SU-DHL-6 (cell line): ENCODE results near the gene NPC1.
A peak's percentile ranks its signal among the peaks of the same experiment; 100 is the strongest.

Experiments
- H2AFZ ChIP-seq: fragments of 200-600 bp; sonication (generic); 2 replicates; pipeline ENCODE4 v1.6.1; 2014; ENCODE audit warnings: low read depth, mild to moderate bottlenecking, moderate library complexity, mixed read lengths, antibody characterized with exemption, low read length; ENCODE audit not compliant: severe bottlenecking
- H3F3A ChIP-seq: fragments of 200-600 bp; shearing (Covaris generic); 2 replicates; pipeline ENCODE4 v1.6.0; 2016; ENCODE audit warnings: antibody characterized with exemption, mild to moderate bottlenecking; ENCODE audit not compliant: insufficient read depth
- H3K27ac ChIP-seq: fragments of 200-600 bp; sonication (generic); 2 replicates; pipeline ENCODE4 v1.5.1; 2016; ENCODE audit warnings: low read depth, mild to moderate bottlenecking, low read length, moderate library complexity, mixed read lengths
- H3K27me3 ChIP-seq: fragments of 200-600 bp; sonication (generic), shearing (Covaris generic); 2 replicates; pipeline ENCODE4 v1.6.0; 2014; ENCODE audit warnings: mild to moderate bottlenecking, low read length
- H3K36me3 ChIP-seq: fragments of 200-600 bp; sonication (generic); 2 replicates; pipeline ENCODE4 v1.6.1; 2014; ENCODE audit warnings: mild to moderate bottlenecking, low read length, mixed read lengths
- H3K4me2 ChIP-seq: fragments of 300-600, 200-600 bp; shearing (Covaris generic), sonication (generic); 2 replicates; pipeline ENCODE4 v1.6.0; 2014; ENCODE audit warnings: low read length, low read depth, mild to moderate bottlenecking; ENCODE audit not compliant: poor library complexity, severe bottlenecking
- H3K4me3 ChIP-seq: fragments of 200-600 bp; sonication (generic); 2 replicates; pipeline ENCODE4 v1.5.1; 2014; ENCODE audit warnings: antibody characterized with exemption, low read length, mild to moderate bottlenecking, mixed read lengths; ENCODE audit not compliant: insufficient read depth, poor library complexity, severe bottlenecking
- H3K79me2 ChIP-seq: fragments of 200-600 bp; sonication (generic); 2 replicates; pipeline ENCODE4 v1.6.1; 2014; ENCODE audit warnings: mild to moderate bottlenecking, low read length, moderate library complexity; ENCODE audit not compliant: insufficient read depth
- H3K9ac ChIP-seq: fragments of 200-600 bp; sonication (generic); 2 replicates; pipeline ENCODE4 v1.7.0; 2014; ENCODE audit warnings: mild to moderate bottlenecking, low read length
- H3K9me2 ChIP-seq: fragments of 200-600 bp; sonication (generic); replicated peaks from 2 replicates; pipeline ENCODE4 v1.6.1; 2014; ENCODE audit warnings: low read length; ENCODE audit not compliant: insufficient read depth
- H3K9me3 ChIP-seq: fragments of 200-600 bp; sonication (generic); 2 replicates; pipeline ENCODE4 v1.6.1; 2014; ENCODE audit warnings: low read length, mixed read lengths; ENCODE audit not compliant: insufficient read depth
- H4K20me1 ChIP-seq: fragments of 200-600 bp; sonication (generic); 2 replicates; pipeline ENCODE4 v1.6.1; 2014; ENCODE audit warnings: low read depth, mild to moderate bottlenecking, antibody characterized with exemption, low read length, moderate library complexity, mixed read lengths
- EZH2phosphoT487 ChIP-seq: fragments of 200-600 bp; sonication (generic), shearing (Covaris generic); conservative IDR thresholded peaks from 2 replicates; pipeline ENCODE4 v1.6.1; 2018; ENCODE audit warnings: mild to moderate bottlenecking, antibody characterized with exemption, low read length, moderate library complexity, mixed read lengths
- TF ChIP-seq, protein P1 (sequence below): fragments of 200-600 bp; sonication (generic); IDR thresholded peaks from one replicate; pipeline ENCODE4 v1.5.1; 2017; ENCODE audit warnings: antibody characterized with exemption, mild to moderate bottlenecking, low read length, moderate library complexity; ENCODE audit not compliant: insufficient read depth, poor library complexity, severe bottlenecking

Gene NPC1

GRCh38 chr18:23501626-23502025 is 84.7 kb downstream of the NPC1 start:
- peaks cover 30% of the 10 kb centered on the region for H3F3A ChIP-seq

DNA sequence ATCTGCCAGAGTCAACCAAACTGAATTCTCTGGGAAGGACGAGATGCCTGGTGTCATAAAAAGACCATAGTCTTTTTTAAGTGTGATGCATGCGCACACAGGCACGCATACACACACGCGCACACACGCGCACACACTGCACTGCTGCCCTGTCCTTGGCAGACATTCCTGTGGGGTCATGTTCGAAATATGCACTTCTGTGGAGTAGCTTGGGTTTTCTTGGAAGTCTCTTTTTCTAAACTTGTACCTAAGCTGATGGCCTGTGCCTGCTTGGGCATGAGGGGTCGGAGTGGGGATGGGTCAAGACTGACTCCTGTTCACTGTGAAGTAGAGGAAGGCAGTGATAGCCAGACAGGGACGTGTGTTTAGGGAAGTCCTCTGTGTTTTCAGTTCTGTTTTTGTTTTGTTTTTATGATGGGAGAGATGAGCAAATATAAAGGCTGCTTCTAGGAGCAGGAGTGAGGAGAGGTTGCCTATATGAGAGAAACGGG is 87.0 kb downstream of the NPC1 start:
- Histone ChIP-seq H3K4me3 (peak overlapping the region; percentile 24), H3K27me3 (no peaks in the 10 kb centered on the region), H3K4me2 (peak overlapping the region; percentile 52), H3K27ac (peak overlapping the region; percentile 81), H4K20me1 (no peaks in the 10 kb centered on the region), H2AFZ (peak overlapping the region; percentile 49), H3K79me2 (peaks cover 10% of the 10 kb centered on the region), H3K9me2 (no peaks in the 10 kb centered on the region), H3K9me3 (no peaks in the 10 kb centered on the region), H3F3A (peaks cover 30% of the 10 kb centered on the region), H3K36me3 (no peaks in the 10 kb centered on the region), H3K9ac (peak overlapping the region; percentile 48)
- TF ChIP-seq, protein P1, sequence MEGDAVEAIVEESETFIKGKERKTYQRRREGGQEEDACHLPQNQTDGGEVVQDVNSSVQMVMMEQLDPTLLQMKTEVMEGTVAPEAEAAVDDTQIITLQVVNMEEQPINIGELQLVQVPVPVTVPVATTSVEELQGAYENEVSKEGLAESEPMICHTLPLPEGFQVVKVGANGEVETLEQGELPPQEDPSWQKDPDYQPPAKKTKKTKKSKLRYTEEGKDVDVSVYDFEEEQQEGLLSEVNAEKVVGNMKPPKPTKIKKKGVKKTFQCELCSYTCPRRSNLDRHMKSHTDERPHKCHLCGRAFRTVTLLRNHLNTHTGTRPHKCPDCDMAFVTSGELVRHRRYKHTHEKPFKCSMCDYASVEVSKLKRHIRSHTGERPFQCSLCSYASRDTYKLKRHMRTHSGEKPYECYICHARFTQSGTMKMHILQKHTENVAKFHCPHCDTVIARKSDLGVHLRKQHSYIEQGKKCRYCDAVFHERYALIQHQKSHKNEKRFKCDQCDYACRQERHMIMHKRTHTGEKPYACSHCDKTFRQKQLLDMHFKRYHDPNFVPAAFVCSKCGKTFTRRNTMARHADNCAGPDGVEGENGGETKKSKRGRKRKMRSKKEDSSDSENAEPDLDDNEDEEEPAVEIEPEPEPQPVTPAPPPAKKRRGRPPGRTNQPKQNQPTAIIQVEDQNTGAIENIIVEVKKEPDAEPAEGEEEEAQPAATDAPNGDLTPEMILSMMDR: no peak
- no peak for TF ChIP-seq EZH2phosphoT487

More at GRCh38 chr18:23501626-23502025, 84.7 kb downstream of the NPC1 start:
- peaks cover 3% of the 10 kb centered on the region; the same call in 1 of the 2 replicates for H3K36me3 ChIP-seq
- no peak overlapping the region for H2AFZ ChIP-seq
- H3K4me2 ChIP-seq: no peak overlapping the region
- H3K9me3 ChIP-seq: no peaks in the 10 kb centered on the region
- H3K79me2 ChIP-seq: peaks cover 33% of the 10 kb centered on the region
- peak overlapping the region; percentile 2; the same call in 1 of the 2 replicates for H3K27ac ChIP-seq
- no peaks in the 10 kb centered on the region; the same call in 1 of the 2 replicates for H4K20me1 ChIP-seq
- H3K9ac ChIP-seq: no peak overlapping the region
- H3K9me2 ChIP-seq: no peaks in the 10 kb centered on the region
- no peak for TF ChIP-seq EZH2phosphoT487
- TF ChIP-seq, protein P1: no peak
- H3K27me3 ChIP-seq: no peaks in the 10 kb centered on the region
- no peak overlapping the region for H3K4me3 ChIP-seq

DNA sequence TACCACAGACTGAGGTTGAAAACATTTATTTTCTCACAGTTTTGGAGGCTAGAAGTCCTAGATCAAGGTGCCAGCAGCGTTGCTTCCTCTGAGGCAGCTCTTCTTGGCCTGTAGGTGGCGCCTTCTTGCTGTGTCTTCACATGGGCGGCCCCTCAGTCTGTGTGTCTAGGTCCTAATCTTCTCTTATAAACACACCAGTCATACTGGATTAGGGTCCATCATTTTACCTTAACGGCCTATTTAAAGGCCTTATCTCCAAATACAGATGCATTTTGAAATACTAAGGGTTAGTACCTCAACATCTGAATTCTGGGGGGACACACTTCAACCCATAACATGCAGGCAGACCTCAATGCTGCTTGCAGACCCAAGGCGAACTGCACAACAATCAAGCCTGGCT is 87.4 kb downstream of the NPC1 start:
- no peak for TF ChIP-seq EZH2phosphoT487
- TF ChIP-seq, protein P1: peak; percentile 99
- H3K9ac ChIP-seq: peak overlapping the region; percentile 48
- no peaks in the 10 kb centered on the region for H3K27me3 ChIP-seq

More for the DNA sequence above, 87.4 kb downstream of the NPC1 start:
- Histone ChIP-seq H3K36me3 (no peaks in the 10 kb centered on the region), H4K20me1 (no peaks in the 10 kb centered on the region), H3F3A (peaks cover 30% of the 10 kb centered on the region), H3K9me2 (no peaks in the 10 kb centered on the region), H3K9me3 (no peaks in the 10 kb centered on the region), H3K79me2 (peaks cover 5% of the 10 kb centered on the region), H3K4me2 (peak overlapping the region; percentile 52), H2AFZ (peak overlapping the region; percentile 49), H3K27ac (peak overlapping the region; percentile 81), H3K4me3 (peak overlapping the region; percentile 24)
